Inferior parietal cortex (tissue), 1 donor: ENCODE data around the gene PAPOLA.
"Not testable (repeated sequence)": the region's sequence is repeated elsewhere in the genome, so short reads cannot be mapped to it uniquely, and the experiment has no call there.

Experiments used
- DNase-seq: peaks from one replicate; pipeline ENCODE4 v3.0.0-alpha.2; 2016; ENCODE audit errors: extremely low spot score

The PAPOLA gene

GRCh38 chr14:96501740-96502620, at the start of gene PAPOLA:
PAPOLA (plus strand) TSS chr14:96502382; CDS start chr14:96502593, 211 bp downstream.
- peak; percentile 97 for DNase-seq

GRCh38 chr14:96452684-96453083, 49.5 kb upstream of the PAPOLA start:
- no peak for DNase-seq

- DNase-seq, result no peak
Measured at GRCh38 chr14:96455588-96455987, 46.6 kb upstream of the PAPOLA start.

- DNase-seq, result no peak
Measured at GRCh38 chr14:96459851-96460250, 42.3 kb upstream of the PAPOLA start.

- no peak for DNase-seq
Measured at GRCh38 chr14:96461950-96462798, 40.0 kb upstream of the PAPOLA start.

GRCh38 chr14:96464136-96464535, 38.0 kb upstream of the PAPOLA start:
- no peak for DNase-seq

- DNase-seq, result no peak
Measured at GRCh38 chr14:96466918-96467317, 35.3 kb upstream of the PAPOLA start.

- no peak for DNase-seq
Measured at GRCh38 chr14:96470331-96470730, 31.9 kb upstream of the PAPOLA start.

- not testable (repeated sequence) for DNase-seq
Measured at GRCh38 chr14:96470967-96471366, 31.2 kb upstream of the PAPOLA start.

- no peak for DNase-seq
Measured at GRCh38 chr14:96478119-96478518, 24.1 kb upstream of the PAPOLA start.

- DNase-seq, result no peak
Measured at GRCh38 chr14:96479435-96480146, 22.6 kb upstream of the PAPOLA start.

GRCh38 chr14:96481731-96482314, 20.4 kb upstream of the PAPOLA start:
- DNase-seq, result no peak

GRCh38 chr14:96482986-96483385, 19.2 kb upstream of the PAPOLA start:
- DNase-seq, result no peak

GRCh38 chr14:96484399-96484798, 17.8 kb upstream of the PAPOLA start:
- no peak for DNase-seq

GRCh38 chr14:96486705-96487104, 15.5 kb upstream of the PAPOLA start:
- no peak for DNase-seq

GRCh38 chr14:96489327-96489726, 12.9 kb upstream of the PAPOLA start:
- no peak for DNase-seq

- DNase-seq, result no peak
Measured at GRCh38 chr14:96493178-96493577, 9.0 kb upstream of the PAPOLA start.

- no peak for DNase-seq
Measured at GRCh38 chr14:96494331-96494730, 7.9 kb upstream of the PAPOLA start.

GRCh38 chr14:96497087-96497486, 5.1 kb upstream of the PAPOLA start:
- no peak for DNase-seq

- DNase-seq, result no peak
Measured at GRCh38 chr14:96497586-96497985, 4.6 kb upstream of the PAPOLA start.

GRCh38 chr14:96501217-96501739, 904 bp upstream of the PAPOLA start:
- DNase-seq, result peak; percentile 4
